Occipital lobe (tissue), 2 donors: Measurements from ENCODE around the gene FAM222A. TPM values are rescaled to one million over a fixed set of nuclear protein-coding genes. Genes with fewer than 3 reads are reported as not detected.

Experiments
- DNase-seq: peaks from one replicate; lab custom pipeline; 2025; lab: John Stamatoyannopoulos, UW
- total RNA-seq: library from RNA; depleted of rRNA; stranded (reverse); fragments of >200 nt; gene quantifications from one replicate; pipeline ENCODE4 v1.2.3, GENCODE V29; 2014

The FAM222A gene
- total RNA-seq, 1 donor from 2014 or later, result 2.5 TPM

DNA sequence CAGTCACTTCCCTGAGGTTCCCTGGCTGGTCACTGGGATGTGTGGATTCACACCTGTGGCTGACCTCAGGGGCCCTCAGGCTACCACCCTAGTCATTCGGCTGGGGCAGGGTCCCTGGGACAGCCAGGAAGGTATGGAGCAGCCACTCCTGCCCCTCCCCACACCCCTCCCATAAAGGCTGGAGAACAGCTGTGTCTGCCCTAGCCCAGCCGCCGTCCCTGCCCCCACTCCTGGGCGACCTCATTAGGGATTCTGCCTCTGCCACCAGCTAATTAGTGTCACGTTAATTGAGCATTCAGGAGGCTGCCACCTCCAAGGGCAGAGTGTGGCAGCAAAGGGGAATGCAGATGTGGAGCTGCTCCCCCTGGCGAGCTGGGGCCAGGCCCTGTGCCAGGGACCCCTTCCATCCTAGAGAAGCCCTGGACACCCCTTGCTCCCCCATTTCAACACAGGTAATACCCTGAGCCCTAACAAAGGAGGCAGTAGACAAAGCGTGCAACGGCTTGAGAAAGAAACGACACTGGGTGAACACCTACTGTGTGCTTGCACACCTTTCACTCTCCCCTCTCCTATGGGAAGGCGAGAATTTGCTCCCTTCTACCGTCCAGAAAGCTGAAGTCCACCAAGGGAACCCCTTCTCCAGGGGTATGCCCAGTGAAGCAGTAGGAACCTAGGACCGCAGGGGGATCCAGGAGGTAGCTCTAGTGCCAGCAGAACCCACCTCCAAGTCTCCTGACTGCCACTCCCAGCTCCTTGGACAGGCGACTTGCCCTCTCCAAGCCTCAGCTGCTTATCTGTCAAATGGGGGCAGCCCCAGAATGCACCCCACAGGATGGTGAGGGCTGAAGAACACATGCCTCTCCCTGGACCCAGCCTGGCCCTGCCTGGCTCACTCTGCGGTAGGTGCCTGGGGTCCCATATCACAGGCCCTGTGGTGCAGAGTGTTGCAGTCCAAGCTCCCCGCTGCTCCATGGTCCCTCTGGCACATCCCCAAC, 45.1 kb downstream of the FAM222A start:
- DNase-seq, result no peak

DNA sequence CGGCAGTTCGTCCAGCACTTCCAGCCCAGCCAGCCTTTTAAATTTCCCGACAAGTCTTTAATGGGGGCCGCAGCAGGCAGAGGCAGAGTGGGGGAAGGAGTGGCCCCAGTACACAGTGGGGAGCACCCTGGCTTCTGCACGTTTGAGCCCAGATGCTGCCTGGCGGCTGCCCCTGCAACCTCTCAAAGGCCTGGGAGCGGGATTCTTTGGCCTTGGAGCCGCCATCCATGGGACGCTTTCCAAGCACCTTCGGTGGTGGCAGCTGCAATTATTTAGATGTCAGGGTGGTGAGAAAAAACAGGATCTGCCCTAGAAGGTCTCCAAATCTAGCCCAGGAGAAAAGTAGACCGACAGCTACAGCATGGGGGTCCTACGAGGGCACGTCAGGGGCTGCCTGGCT, 46.0 kb downstream of the FAM222A start:
- no peak for DNase-seq

DNA sequence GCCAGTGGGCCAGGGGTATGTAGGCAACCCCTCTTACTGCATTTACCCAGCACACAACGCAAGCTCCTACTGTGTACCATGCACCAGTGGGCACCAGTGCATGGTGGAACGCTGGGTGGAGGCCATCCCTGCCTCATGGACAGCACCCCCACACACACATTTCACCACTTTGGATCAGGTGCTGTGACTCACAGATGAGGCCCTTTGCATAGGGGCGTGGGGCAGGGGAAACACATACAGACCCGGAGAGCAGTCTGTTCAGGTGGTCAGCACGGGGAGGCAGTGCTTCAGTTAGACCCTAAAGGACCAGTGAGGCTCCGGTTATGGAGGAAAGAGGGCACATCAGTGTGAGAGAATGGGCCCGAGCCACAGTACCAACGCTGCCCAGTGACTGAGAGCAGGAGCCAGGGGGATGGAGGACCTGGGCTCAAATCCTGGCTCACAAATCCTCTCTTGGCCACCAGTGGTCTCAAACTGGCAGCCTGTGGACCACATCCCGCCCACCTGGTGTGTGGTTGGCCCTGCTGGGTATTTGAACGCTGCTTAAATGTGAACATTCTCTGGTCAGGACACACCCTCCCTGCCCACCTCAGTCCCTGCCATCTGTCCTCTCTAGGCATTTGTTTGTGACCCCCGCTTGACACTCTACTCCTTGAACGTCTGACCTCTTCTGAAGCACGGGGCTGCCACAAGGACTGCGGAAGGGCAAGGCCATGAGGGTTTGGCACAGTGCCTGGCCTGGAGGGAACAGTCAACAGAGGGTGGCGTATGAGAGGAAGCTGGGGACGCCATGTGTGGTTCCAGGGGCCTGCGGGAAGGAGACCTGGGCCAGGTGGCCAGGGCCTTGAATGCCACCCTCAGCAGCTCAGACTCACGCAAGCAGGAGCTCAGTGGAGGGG, 46.7 kb downstream of the FAM222A start:
- DNase-seq, result no peak

DNA sequence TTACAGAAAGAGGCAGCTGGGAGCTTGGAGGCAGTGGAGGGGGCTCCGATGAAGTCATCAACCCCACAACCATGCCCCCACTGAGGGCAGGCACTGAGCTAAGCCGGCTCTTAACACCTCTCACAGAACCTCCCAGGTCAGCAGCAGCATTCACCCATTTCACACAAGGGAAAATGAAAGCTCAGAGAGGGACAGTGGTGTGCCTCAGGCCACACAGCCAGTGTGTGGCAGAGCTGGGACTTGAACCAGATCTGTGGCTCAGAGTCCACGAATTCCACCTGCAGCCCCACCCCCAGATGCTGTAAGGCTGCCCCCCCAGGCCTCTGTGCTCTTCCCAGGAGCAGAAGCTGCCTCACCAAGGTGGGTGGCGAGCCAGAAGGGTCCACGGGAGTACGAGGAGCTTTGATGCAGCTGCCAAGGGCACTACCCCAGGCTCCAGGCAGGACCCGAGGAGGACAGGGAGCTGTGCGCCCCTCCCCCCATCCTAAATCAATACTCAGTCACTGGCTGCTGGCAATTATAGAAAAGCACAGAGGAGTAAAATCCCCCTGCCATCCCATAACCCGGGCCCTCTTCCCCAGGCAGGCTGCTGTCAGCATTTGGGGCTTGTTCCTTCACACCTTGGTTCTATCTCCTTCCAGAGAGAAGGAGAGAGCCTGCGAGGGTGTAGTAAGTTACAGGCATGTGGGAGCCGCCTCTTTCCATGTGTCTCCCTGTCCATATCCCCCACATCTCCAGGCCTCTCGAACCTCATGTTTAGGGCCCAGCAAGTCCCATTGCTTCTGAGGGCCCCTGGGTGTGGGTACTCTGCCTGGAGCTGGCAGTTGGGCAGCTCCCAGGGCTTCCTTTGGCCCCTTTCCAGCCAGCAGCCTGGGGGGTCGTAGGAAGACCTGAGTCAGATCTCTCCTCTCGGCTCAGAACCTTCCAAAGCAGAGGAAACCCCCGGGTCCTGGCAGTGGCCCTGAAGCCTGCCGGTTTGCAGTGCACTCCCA, 47.6 kb downstream of the FAM222A start:
- DNase-seq, result no peak

DNA sequence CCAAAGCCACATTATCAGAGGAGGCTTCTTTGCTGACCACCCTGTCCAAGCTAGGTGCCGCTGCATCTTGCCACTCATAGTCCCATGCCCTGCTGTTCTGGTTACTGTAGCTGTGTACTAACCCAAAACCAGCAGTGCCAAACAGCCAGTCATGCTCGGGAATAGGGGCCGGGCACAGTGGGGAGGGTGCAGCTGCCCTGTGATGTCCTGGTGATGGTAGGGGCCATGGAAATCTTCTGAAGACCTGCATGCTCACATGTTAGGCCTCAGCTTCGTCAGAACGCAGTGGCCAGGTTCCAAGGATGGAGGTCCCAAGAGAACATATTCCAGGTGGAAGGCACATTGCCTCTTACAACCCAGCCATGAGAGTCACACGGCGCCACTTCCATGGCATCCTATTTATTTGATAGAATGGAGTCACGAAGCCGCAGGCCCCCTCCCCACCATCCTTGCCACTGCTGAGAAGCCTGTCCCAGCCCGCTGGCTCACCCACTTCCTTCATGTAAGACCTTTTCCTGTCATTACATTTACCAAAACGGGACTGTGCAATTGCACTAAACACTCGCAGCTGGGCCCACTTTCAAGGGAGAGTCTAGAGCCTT, 48.5 kb downstream of the FAM222A start:
- DNase-seq, result no peak

DNA sequence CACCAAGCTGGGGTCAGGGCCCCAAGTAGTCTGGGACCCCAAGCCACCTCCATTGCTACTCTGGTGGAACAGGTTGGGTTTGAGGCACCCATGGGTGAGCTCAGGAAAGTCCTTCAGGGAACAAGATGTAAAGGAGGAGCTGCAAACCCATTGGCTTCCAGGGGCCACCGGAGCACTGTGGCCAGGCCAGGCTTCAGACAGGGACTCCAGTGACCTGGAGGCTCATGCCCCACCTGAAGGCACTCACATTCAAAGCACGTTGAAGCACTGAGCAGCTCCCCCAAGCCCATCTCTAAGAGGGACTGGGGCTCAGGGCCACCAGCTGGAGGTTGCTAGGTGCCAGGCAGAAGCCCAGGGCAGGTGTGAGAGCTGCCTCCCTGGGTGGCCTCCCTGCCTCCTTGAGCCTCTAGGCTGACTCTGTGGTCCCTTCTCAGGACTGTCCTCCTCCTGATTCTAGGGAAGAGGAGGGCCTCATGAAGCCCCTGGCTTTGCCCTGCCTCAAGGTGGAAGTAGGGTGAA, 49.1 kb downstream of the FAM222A start:
- DNase-seq, result no peak

DNA sequence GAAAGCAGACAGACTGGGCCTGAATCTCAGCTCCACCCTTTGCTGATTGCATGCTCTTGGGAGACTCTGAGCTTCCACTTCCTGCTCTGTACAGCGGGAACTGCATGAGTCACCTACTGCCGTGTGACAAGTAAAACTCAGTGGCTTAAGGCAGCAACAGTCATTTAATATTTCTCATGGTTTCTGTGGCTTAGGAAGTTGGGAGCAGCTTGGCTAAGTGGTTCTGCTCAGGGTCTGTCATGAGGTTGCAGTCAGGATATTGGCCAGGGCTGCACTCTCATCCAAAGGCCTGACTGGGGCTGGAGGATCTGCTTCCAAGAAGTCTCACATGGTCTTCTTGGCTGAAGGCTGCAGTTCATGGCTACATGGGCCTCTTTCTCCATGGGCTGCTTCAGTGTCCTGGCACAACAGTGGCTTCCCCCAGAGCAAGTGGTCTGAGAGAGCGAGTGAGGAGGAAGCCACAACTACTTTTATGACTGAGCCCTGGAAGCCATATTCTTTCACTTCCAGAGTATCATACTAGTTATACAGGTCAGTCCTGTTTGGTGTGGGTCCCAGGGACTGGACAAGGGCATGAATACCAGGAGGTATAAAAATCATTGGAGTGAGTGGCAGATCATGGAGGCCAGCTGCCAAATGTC, 49.7 kb downstream of the FAM222A start:
- no peak for DNase-seq

DNA sequence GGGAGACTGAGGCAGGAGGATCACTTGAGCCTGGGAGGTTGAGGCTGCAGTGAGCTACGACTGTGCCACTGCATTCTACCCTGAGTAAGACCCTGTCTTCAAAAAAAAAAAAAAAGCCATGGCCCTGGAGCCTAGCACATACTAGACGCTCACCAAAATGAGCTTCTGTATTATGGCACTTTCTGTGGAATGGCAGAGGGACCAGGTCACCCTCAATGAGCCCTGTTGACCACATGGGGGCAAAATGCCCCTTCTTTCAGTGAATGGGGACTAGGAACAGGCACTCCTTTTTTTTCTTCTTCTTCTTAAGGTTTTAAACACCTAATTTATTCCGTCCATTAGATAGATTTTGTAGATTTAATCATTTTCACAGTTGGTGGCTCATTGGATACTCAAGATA, 50.5 kb downstream of the FAM222A start:
- no peak for DNase-seq

DNA sequence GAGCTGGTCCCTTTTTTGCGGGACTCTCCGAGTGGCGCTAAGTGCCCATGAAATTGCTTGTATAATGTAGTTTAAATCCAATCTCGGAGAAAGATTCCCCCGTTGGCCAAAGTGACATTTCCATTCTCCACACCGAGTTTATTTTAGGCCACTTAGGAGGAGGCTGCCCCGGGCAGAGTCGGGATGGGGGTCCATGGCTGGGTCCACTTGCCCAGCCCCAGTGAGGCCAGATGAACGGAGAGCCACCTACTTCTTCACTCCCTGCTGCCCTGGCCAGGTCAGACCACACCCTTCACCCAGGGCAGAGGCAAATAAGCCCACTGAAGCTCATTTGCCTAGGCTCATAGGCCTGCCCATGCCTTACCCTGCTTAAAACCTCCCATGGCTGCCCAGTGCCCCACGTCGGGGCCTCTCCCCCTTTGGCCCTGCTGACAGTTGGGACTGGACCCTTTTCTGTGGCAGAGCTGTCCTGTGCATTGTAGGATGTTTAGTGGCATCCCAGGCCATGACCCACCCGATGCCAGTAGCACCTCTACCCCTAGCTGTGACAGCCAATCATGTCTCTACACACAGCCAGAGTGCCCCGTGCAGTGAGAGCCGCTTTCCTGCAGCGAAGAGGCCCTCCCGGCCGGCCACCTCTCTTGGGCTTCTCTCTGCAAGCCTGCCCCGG, 51.3 kb downstream of the FAM222A start:
- DNase-seq, result no peak

DNA sequence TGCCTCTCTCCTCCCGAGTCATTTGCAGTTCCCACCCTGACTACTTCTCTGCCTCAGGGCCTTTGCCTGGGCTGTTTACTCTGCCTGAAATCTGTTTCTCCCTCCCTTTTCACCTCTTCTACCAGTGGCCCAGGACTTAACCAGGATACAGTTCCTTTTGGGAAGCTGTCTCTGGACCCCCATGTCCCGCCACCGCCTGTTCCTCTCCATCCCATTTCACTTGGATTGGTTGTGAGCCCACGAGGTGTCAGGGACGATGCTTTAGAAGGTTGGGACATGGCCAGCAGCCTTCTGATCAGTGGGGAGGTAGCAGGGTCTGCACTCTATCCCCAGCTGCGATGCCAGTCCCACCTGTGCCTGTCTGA, 51.8 kb downstream of the FAM222A start:
- no peak for DNase-seq

DNA sequence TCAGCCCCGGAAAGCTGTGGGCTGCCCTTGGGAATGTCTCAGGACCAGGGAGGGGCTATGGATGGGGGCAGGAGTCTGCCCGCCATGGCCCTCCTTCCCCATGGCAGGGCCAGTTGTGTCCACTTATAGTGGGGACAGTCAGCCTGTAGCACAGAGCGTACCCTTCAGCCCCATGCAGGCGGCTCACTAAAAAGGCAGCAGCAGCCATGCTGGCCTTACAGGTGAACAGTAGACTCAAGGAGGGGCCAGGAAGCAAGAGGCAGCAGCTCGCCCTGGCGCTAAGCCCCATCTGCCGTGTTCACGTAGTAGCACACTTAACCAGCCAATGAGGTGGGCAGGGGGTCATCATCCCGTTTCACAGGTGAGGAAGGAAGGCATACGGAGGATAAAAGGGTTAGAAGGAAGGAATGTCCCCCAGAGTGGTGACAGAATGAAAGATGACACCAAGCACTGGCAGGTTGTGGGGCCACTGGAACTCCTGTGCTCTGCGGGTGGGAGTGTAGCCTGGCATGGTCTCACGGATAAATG, 52.7 kb downstream of the FAM222A start:
- no peak for DNase-seq

DNA sequence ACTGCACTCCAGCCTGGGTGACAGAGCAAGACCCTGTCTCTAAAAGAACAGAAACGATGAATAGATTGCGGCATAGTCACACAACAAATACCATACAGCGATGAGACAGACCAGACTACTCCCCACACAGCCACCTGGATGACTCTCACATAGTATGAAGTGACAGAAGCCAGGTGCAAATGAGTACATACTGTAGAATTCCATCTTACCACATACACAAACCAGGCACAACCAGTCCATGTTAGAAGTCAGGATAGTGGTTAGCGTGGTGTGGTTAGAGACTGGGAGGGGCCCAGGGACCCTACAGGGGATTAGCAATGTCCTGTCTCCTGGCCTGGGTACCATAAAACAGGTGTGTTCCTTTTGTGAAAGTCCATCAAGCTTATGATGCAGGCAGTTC, 53.8 kb downstream of the FAM222A start:
- no peak for DNase-seq

DNA sequence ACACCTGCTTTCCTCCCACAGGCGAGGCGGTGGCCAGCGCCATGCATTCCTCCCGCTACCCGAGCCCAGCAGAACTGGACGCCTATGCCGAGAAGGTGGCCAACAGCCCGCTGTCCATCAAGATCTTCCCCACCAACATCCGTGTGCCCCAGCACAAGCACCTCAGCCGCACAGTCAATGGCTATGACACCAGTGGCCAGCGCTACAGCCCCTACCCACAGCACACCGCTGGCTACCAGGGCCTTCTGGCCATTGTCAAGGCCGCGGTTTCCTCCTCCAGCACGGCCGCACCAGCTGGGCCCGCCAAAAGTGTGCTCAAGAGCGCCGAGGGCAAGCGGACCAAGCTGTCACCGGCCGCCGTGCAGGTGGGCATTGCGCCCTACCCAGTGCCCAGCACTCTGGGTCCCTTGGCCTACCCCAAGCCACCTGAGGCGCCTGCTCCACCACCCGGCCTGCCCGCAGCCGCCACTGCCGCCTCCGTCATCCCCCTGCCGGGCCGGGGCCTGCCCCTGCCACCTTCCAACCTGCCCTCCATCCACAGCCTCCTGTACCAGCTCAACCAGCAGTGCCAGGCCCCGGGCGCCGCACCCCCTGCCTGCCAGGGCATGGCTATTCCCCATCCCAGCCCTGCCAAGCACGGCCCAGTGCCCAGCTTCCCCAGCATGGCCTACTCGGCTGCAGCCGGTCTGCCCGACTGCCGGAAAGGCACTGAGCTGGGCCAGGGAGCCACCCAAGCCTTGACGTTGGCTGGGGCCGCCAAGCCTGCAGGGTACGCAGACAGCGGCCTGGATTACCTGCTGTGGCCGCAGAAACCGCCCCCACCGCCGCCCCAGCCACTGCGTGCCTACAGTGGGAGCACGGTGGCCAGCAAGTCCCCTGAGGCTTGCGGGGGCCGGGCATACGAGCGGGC, 54.6 kb downstream of the FAM222A start:
- DNase-seq, result no peak

DNA sequence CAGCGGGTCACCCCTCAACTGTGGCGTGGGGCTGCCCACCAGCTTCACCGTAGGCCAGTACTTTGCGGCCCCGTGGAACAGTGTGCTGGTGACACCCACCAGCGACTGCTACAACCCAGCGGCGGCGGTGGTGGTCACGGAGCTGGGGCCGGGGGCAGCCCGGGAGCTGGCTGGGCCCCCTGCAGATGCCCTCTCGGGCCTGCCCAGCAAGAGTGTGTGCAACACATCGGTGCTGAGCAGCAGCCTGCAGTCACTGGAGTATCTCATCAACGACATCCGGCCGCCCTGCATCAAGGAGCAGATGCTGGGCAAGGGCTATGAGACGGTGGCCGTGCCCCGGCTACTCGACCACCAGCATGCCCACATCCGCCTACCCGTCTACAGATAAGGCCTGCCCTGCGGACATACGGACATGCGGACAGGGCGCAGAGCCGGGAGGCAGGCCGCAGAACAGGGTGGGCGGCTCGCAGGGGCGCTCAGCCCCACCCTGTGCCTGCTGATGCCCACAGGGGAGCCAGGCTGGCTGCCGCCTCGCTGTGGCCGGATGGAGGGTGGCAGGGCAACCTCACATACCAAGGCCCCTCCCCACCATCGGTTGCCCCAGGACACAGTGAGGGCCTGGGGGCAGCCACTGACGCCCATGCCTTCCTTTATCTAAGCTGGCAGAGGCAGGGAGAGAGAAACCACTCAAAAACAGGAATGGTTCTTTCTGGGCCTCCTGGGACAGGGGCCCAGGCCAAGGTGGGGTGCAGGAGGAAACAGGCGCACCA, 55.5 kb downstream of the FAM222A start:
- no peak for DNase-seq

DNA sequence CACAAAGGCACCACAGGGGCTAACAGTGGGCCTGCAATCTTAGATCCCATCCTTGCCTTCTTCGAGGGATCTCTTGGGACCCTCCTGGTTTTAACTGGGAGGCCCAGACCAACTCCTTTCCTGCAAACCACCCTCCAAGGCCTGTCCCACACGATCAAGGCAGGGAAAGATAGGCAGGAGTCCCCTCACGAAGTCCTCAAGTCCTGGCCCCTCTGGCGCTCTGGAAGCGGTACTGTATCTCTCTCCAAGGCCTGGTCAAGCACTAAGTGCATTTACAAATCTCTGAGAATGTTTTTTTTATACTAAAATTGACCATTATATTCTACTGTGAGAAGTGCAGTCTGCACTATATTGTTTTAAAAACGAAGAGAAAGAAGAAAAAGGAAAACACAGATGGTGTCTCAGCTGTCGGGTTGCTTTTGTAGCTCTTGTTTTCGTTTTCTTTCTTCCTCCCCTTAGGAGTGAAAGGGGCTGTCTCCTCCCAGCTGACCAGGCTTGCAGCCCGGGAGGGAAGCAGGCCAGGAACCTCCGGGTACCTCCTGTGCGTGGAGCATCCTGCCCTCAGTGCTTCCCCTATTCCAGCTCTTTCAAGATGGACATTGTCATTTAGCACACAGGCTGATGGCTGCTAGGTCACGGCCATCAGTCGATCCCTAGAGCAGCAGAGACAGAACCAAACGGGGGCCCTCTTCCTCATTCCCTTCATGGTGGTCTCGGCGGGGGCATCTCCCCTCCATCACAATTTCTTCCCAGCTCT, 56.7 kb downstream of the FAM222A start:
- peak; percentile 21 for DNase-seq

DNA sequence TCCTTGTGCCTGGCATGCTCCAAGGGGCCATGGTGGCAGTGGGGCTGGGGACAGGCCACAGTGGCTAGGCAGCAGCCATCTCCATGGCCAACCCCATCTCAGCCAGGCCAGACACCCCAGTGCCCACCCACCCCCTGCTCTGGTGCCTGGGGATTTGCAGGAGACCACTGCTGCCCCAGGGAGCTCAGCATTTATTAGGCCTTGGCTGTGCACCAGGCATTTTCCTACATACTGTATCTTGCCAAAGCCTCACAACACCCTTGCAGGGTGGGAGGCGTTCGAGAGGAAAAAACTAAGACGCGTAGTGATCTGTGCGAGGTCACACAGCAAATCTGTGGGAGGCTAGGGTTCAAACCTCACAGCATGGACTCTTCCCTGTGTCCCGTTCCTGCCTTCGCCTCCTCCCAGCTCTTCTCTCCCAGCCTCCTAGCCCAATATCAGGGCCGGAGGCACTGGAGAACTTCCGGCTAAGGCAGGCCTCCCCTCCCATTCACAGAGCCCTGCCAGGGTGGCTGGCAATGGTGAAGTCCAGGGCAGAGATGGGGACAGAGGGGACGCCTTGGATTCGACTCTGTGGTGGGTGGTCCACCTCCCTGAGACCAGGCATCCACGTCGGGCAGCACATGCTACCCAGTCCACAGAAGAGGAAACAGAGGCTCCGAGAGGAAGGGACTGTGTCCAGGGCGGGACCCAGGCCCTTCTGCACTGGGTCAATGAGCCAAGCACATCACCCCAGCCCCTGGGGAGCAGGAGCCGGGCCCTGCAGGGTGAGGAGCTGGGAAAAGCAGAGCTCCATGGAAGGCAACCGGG, 57.4 kb downstream of the FAM222A start:
- DNase-seq, result no peak
